ENCODE data around the gene FADS3. TPM values are rescaled to one million over a fixed set of nuclear protein-coding genes. Genes with fewer than 3 reads are reported as not detected.

FADS3 gene
- 88.6 and 121 TPM in 2 replicates for total RNA-seq

GRCh38 chr11:61891331-61892084, at the start of gene FADS3:
Gene FADS3, minus strand, starts transcription at chr11:61891545. Its CDS starts 164 bp downstream, at chr11:61891381.

GRCh38 chr11:61917334-61918109, 26.2 kb upstream of the FADS3 start, which contains the start of gene RAB3IL1:
Gene RAB3IL1, minus strand, starts transcription at chr11:61917566. Its CDS starts 199 bp downstream, at chr11:61917367.

GRCh38 chr11:61827571-61828378, 63.6 kb downstream of the FADS3 start, which contains the start of gene FADS2:
Gene FADS2, plus strand, starts transcription at chr11:61828300. Its CDS starts 91 bp downstream, at chr11:61828391.

Small RNAs within 50 kb of the gene (small RNA-seq; reads per million reads assigned to genes)
- gene MIR6746 (not detected), gene RNU6-1243P (not detected)

Other genes with a start within 250 kb of the FADS3 start
- 2.2 and 3.4 TPM in 2 replicates for gene DAGLA, start 211.2 kb downstream of the FADS3 start, total RNA-seq
- 0.24 and 0.32 TPM in 2 replicates for gene MYRF, start 138.9 kb downstream of the FADS3 start, total RNA-seq
- 43.6 and 46.1 TPM in 2 replicates for gene TMEM258, start 98.9 kb downstream of the FADS3 start, total RNA-seq
- 6.0 and 6.7 TPM in 2 replicates for gene FEN1, start 98.6 kb downstream of the FADS3 start, total RNA-seq
- 279 and 347 TPM in 2 replicates for gene FADS1, start 74.5 kb downstream of the FADS3 start, total RNA-seq
- 555 and 667 TPM in 2 replicates for gene FADS2, start 63.2 kb downstream of the FADS3 start, total RNA-seq
- 16.9 and 19.0 TPM in 2 replicates for gene RAB3IL1, start 26.0 kb upstream of the FADS3 start, total RNA-seq
- gene BEST1, start 58.8 kb upstream of the FADS3 start, total RNA-seq = 5.2 and 5.5 TPM in 2 replicates
- 724 and 814 TPM in 2 replicates for gene FTH1, start 76.1 kb upstream of the FADS3 start, total RNA-seq
- gene INCENP, start 232.5 kb upstream of the FADS3 start, total RNA-seq = 14.0 and 15.6 TPM in 2 replicates

All from hair follicle dermal papilla cell (primary cell).